AG08396 (cell line): ENCODE measurements around the gene OR51L1.
"Not testable (repeated sequence)": the region's sequence is repeated elsewhere in the genome, so short reads cannot be mapped to it uniquely, and the experiment has no call there.

Experiments used
- DNase-seq: peaks from one replicate; pipeline ENCODE4 v3.0.0; 2012; ENCODE audit warnings: low spot score, mixed read lengths

Gene OR51L1, protein sequence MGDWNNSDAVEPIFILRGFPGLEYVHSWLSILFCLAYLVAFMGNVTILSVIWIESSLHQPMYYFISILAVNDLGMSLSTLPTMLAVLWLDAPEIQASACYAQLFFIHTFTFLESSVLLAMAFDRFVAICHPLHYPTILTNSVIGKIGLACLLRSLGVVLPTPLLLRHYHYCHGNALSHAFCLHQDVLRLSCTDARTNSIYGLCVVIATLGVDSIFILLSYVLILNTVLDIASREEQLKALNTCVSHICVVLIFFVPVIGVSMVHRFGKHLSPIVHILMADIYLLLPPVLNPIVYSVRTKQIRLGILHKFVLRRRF

DNA sequence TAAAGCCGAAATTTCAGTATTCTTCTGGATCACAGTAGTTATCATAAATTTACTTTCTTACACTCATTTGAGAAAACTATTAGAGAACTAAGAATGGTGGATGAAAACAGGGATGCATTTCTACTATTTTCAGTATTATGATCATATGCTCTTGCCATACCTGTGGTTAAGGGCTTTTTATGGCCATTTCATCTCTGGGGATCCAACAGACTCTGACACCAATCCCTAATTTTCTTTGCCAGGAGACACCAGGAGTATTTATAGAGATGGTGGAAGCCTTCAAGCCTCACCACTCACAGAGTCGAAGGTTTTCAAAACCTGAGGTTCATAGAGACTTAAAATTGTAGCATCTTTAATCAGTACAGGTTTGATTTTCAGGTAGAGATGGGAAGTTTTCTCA lies at the start of gene OR51L1:
Gene OR51L1, plus strand, starts transcription at position 301 of the 400 bp plus-strand sequence. CDS start 4,132 bp downstream, outside the sequence.
- DNase-seq: no peak

DNA sequence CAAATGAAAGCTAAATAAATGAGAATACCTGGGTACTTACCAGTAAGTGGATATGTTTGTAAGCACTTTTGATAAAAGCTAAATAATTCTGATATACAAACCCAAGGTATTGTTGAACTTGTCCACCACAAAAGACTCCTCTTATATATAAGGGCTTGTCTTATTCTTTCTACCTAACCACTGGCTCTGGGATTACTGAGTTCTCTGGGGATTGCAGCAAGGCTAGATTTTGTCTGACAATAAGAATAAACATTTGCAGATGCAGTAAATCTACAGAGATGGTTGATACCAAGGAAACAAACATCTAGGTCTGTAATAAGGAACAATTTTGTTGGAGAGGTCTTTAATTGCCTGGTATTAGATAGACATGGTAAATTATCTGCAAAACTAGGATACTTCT lies 47.1 kb upstream of the OR51L1 start, which contains the start of gene OR51A4:
Gene OR51A4, minus strand, starts transcription at position 101 of the 400 bp plus-strand sequence. CDS start 505 bp downstream, outside the sequence.
- no peak for DNase-seq

DNA sequence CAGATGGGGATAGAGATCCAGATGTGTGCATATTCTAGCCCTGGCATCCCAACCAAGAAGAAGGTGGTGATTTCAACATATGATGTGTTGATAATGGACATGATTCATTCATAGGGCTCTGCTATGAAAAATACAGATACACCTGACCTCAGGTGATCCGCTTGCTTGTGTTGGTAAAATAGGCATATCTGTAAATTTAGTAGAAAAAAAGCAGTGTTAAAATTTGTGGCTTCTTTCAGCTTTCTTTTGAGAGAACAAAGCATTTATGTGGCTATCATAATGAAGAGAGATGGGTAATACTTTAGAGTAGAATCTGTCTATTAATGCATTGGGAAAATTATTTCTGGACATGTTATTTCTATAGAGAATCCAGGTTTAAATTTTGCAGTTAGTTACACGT lies 39.0 kb upstream of the OR51L1 start, which contains the start of gene OR51A2:
Gene OR51A2, minus strand, starts transcription at position 101 of the 400 bp plus-strand sequence. Its CDS starts 0 bp downstream, at position 101.
- DNase-seq: not testable (repeated sequence)

DNA sequence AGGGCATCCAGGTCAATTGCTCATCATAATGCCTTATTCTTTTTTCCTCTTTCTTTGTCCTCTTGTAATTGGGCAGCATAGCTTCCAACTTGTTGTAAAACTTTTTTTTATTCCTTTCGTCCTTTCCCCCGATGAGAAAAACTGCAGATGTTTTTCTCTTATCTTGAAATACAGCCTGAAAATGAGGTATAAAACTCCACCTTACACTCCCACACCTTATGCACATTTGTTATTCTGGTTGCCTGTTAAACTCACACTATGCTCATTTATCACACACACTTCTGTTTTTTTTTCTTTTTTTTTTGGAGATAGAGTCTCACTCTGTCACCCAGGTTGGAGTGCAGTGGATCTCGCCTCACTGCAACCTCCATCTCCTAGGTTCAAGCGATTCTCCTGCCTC lies 37.3 kb upstream of the OR51L1 start:
- DNase-seq: no peak

DNA sequence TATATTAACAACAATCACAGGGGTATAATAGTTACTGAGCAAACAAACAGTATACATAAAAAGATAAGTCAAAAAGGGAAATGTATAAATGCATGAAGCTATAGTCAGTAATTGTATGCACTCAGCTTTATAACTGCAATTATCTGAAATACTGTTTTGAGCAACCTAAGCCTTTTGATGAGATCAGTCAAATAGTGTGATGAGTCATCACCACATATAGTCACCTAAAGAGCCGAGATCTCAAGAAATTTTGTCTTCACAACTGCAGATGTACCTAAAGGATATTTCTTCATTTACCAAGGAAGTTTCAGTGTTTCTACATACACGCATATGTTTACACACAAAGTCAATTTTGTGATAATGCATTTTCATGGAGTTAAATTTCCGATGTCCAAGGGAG lies 33.8 kb upstream of the OR51L1 start:
- no peak for DNase-seq

DNA sequence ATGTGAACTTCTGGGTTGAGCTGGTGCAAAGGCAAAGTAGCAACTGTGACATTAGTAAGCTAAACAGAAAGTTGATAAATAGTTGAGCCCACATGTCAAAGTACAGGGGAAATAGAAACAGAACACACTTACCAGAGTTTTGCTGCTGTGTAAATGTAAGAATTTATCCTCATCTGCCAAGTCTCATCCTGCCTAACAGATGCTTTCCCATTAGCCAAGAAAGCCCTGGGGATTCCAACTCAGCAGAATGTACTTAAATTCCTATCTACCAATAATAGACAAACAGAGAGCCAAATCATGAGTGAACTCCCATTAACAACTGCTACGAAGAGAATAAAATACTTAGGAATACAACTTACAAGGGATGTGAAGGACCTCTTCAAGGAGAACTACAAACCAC lies 31.8 kb upstream of the OR51L1 start:
- DNase-seq: no peak

DNA sequence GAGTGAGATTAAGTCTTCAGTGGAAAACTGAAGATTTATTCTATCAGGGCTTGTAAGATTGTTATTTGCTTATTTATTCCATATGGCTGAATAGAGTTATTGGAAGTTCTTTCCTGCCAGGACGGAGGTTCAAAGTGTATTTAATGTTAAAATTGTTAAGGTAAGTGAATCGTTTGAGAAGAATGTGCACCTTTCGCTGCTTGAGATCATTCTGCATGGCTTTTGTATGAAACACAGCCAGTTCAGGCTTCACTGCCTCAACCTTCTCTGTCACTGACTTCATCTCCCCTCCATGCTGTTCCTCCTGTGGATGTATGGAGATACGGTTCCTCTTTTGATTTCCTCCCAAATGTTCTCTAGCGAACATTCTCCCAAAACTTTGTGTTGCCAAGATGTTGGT lies 19.2 kb upstream of the OR51L1 start:
- no peak for DNase-seq

DNA sequence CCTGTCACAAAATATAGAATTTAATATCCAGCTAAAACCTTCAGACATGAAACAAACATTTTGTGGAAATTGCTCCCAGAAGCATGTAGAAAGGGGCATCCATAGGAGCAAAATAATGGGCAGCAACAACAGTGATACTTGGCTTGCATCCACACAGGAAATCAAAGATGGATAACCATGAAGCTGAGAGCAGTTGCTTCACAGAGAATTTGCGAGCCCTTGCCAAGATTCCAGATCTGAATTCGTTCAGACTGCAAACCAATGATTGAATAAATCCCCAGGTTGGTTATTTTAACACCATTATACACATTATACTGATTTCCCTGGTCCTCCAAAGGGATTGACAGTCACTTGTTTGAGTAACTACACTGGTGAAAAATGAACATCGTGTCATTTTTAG lies 15.6 kb upstream of the OR51L1 start:
- DNase-seq: no peak

DNA sequence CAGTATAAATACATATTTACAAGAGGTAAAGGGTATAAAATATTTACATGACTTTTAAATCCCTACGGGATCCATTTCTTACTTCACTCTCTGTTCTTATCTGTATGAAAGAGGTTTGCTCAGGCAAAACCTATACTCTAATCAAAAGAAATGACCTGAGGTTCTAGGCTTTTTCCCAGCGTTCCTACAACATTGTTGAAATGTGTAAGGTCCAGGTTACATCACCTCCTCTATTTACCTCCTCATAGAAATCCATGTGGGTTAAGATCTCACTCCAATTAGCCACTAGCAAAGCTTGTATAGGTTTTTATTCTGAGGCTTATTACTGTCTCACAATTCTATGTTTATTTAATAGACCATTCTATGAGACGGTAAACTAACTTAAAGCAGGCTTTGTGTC lies 12.0 kb upstream of the OR51L1 start:
- DNase-seq: no peak

DNA sequence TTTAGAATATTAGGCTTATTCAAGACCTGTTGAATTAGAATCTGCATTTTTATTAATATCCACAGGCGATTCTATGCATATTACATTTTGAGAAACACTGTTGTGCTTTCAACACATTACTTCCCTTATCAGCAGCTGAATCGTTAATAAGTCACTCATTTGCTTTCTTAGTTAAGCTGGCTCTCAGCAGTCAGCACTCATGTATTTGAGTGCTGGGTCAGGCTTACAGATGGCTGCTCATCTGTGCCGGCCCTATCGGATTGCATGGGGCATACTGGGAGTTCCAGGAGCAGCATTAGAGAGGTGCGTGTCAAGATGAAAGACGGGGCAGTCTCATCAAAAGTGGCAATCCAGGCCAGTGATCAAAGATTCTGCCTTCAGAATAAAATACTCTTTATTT lies 10.8 kb upstream of the OR51L1 start:
- DNase-seq: no peak

DNA sequence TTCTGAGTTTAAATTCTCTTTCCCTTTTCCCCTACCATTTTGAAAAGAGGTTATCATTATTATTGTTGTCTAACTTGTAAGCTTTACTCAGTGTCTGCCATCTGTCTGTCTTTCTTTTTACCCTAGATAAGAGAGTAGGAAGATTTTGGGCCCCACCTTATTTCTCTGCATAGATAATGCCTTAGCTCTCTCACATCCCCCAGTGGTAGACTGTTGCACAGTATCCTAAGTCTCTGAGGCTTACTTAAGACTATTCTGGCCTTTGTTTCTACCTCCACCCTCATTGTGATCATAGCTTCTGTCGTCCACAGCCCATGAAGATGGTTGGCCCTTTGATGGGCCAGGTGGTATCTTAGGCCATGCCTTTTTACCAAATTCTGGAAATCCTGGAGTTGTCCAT lies 3.6 kb upstream of the OR51L1 start:
- peak; percentile 2 for DNase-seq

DNA sequence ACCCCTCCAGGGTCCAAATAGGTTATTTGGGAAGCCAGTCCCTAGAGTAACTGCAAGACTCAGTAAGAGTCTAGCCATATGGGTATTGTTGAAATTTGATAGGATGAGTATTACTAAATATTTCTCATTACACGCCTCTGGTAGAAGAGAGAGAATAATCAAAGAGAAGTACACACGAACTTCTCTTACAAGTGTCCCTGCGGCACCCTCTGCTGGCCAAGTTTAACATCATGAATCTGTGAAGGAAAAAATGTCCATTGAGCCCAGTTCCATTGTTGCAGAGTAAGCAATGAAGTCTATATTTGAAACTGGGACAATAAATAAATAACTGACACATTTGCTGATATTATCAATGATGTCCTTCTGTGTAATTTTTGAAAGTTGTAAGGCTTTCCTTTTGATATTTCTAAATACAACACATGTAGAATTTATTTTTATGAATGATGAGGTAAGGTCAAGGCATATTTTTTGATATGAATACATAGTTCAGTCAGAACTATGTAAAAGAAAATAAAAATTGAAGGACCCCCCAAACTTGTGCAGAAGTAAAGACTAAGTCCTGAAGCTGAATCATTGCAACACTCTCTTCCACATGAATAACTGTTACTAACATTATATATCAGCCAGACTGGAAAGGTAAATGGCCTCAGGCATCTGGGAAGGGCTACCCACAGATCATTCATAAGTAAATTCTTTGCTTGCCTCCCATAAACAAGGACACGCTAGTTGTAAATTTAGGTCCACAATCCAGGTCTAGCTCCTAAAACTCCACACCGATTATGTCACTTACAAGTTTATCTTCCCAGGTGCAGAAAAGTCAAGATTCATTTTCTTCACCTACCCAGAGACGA lies 10.0 kb downstream of the OR51L1 start:
- DNase-seq: peak; percentile 32

DNA sequence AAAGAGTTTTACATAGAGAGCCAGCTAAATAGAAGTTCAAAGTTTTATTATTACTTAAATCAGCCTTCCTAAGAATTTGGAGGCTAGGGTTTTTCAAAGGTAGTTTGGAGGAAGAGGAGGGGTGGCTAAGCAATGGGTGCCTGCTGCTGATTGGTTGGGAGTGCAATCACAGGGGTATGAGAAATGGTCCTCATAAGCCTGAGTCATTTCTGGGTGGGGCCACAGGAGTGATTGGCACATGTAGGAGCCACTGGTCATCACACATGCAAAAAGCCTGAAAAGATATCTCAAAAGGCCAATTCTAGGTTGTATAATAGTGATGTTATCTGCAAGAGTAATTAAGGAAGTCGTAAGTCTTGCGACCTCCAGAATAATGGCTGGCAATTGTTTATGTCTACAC lies 12.9 kb downstream of the OR51L1 start:
- no peak for DNase-seq

DNA sequence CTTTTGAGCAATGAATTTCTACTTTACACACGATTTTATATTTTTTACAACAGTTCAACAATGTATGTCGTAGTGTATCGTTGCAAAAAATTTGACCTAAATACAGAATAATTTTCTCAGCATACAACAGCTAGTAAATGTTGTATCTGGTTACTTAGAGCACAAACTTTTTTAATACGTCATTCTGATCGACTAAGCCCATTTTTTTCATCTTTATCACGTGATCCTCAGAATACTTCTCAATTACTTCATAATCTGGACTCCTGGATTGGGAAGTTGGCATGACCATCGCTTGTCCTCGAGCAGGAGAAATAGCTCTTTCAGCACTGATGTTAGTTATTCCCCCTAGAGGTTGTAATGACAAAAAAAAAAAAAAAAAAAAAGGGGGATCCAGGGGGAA lies 16.6 kb downstream of the OR51L1 start:
- no peak for DNase-seq

DNA sequence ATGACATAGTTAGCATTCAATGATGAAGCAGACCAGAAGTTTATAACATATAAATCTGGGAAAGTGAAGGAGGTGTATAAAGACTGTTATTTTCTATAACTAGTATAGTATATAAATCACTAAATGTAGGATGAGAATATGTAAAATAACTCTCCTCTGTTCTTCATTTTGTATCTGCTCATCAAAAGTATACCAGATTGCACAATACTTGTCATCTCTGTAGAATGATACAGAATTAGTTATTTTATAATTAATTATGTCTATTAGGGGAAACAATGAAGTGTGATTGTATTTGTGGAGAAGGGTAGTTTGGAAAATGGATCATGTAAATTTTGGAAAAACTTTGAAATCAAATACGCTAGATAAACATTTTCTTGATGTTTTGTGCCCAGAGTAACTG lies 18.4 kb downstream of the OR51L1 start:
- DNase-seq: no peak

DNA sequence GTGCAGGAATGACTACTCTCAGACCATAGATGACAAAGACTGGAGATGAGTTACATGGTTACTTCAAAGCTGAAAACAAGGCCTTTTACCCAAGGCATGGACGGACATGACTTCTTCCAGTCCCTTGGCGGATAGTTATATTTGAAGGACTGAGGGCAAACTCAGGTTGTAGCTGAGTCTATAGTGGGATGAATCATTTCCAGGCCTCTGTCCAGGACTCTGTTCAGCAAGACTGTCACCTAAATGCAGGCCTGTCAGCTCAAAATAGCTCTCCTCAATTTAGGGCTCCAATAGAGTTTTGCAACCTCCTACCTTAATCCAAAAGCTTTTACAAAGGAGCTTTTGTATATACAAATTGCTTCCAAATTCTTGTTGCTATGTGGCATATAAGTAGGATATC lies 27.3 kb downstream of the OR51L1 start:
- no peak for DNase-seq

DNA sequence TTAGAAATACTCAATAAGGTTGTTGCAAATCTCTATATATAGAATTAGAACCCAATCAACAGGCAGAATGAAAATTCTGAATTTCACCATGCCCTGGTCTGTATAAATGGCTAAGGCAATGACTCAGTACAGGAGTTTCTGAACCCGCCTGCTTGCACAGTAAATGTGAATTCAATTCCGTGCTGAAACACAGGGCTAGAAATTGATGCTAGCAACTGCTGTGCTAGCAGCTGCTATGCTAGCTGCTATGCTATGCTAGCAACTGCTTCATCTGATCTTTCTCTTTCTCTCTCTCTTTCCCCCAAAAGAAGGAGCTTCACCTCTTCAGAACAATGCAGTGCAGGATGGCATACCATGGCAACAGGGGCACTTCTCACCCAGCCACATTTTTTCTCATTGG lies 42.0 kb downstream of the OR51L1 start:
- no peak for DNase-seq

DNA sequence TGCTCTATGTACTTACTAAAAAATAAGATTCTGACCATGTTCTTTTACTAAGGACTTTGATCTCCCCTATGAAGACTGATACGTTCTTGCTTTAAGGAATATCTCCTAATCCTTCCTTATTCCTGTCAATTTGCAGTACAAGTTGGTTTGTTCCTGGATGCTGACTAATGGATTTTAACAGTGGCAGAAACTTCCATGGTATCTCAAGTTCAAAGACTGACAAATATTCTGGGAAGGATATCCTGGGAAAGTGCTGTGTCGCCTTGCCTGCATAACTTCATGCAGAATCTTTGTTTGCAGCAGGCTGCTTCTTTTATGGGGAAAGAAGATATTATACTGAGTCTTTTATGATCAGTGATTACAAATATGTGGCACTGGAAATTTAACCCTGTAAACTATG lies 43.3 kb downstream of the OR51L1 start:
- no peak for DNase-seq

DNA sequence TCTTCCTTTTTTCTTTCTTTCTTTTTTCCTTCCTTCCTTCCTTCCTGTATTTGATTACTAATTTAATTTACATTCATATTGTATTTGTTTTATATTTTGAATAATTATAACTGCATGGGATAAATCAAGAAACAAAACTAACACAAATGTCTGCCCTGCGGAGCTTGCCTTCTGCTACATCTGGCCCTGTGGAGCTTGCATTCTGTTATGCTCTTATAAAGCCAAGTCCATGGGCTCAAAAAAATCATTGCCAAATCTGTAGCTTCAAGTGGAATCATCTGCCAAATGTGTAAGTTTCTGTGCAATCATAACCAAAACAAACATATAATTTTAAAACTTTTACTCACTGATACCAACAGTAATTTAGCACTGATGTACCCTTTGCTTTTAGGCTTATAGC lies 43.7 kb downstream of the OR51L1 start:
- DNase-seq: no peak

DNA sequence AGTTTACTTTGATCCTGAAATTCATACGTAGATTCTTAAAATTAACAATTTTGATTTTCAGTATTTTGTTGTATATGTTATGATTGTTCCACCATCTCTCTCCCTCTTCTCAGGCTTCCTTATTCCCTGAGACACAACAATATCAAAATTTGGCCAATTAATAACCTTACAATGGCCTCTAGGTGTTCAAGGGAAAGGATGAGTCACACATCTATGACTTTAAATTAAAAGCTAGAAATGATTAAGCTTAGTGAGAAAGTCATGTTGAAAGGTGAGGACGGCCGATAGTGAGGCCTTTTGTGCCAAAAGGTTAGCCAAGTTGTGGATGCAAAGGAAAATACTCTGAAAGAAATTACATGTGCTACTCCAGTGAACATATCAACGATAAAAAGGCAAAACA lies 46.2 kb downstream of the OR51L1 start:
- no peak for DNase-seq

DNA sequence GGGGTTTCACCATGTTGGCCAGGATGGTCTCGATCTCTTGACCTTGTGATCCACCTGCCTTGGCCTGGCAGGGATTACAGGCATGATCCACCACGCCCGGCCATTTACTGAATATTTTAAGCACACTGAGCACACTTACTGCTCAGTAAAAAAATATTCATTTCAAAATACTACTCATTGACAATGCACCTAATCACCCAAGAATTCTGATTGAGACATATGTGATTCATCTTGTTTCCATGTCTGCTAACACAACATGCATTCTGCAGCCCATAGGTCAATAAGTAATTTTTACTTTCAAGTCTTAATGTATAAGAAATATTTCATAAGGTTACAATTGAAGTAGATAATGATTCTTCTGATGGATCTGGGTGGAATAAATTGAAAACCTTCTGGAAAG lies 47.4 kb downstream of the OR51L1 start:
- DNase-seq: no peak

DNA sequence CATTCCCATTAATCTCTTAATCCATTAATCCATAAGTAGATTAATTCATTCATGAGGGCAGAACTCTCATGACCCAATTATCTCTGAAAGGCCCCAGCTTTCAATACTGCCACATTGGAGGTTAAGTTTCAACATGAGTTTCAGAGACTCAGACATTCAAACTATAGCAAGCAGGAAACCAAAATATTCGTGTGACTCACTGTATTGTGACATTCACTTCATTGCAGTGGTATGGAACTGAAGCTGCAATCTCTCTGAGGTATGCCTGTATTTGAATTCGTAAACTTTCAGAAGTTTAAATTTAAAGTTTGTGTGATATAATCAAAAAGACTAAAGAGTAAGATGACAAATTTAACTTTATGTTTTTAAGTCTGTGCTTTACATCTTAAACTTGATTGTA lies 48.7 kb downstream of the OR51L1 start:
- DNase-seq: no peak

DNA sequence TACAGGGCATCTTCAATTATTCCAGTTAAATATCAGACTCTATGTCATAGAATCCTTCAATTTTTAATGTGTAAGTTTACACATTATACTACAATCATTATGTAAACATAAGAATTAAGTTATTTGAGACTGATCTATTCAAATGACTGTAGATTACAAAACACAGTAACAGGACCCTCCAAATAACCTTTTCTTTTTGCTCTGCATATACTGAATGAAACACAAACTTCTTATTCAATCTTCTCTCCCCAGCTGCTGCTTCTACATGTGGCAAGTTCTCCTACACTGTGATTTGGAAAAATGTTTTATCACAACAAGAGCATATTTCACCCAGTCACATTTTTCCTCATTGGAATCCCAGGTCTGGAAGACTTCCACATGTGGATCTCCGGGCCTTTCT lies 51.6 kb downstream of the OR51L1 start, which contains the start of gene OR52J3:
Gene OR52J3, plus strand, starts transcription at position 301 of the 400 bp plus-strand sequence. Its CDS starts 0 bp downstream, at position 301.
- DNase-seq: no peak
